Glutamatergic neuron (in vitro differentiated cells): ENCODE measurements around the gene BMS1. TPM values are rescaled to one million over a fixed set of nuclear protein-coding genes. Genes with fewer than 3 reads are reported as not detected.

Source experiments
- DNase-seq: peaks from one replicate; pipeline ENCODE4 v3.0.0; 2022
- H3K27ac Mint-ChIP-seq: one replicate; pipeline ENCODE4 v1.8.0; 2020; ENCODE audit warnings: mild to moderate bottlenecking, mixed read lengths, inconsistent platforms; ENCODE audit not compliant: unreplicated experiment
- H3K27me3 Mint-ChIP-seq: one replicate; pipeline ENCODE4 v1.8.0; 2020; ENCODE audit warnings: mild to moderate bottlenecking, moderate library complexity, mixed read lengths, inconsistent platforms; ENCODE audit not compliant: unreplicated experiment
- H3K36me3 Mint-ChIP-seq: one replicate; pipeline ENCODE4 v1.8.0; 2020; ENCODE audit warnings: mild to moderate bottlenecking, mixed read lengths, inconsistent platforms; ENCODE audit not compliant: unreplicated experiment
- H3K4me1 Mint-ChIP-seq: one replicate; pipeline ENCODE4 v1.8.0; 2020; ENCODE audit warnings: mild to moderate bottlenecking, low read depth, mixed read lengths, inconsistent platforms; ENCODE audit not compliant: unreplicated experiment
- H3K4me3 Mint-ChIP-seq: one replicate; pipeline ENCODE4 v1.8.0; 2020; ENCODE audit warnings: mild to moderate bottlenecking, mixed read lengths, inconsistent platforms; ENCODE audit not compliant: unreplicated experiment
- H3K9me3 Mint-ChIP-seq: one replicate; pipeline ENCODE4 v1.8.0; 2020; ENCODE audit warnings: mild to moderate bottlenecking, moderate library complexity, mixed read lengths, inconsistent platforms; ENCODE audit not compliant: unreplicated experiment
- total RNA-seq: library from RNA; stranded (reverse); fragmentation: NEBNext Ultra II Directional; extraction: Animal tissue kit (Norgen Biotek cat#: 25700); gene quantifications from one replicate; pipeline ENCODE4 v1.2.1, GENCODE V29; 2021; ENCODE audit not compliant: unreplicated experiment
- TF ChIP-seq, protein P1 (sequence below): fragments of 200-600 bp; sonication (generic); IDR thresholded peaks from one replicate; pipeline ENCODE4 v1.5.0; 2021; ENCODE audit not compliant: partially characterized antibody, unreplicated experiment

Gene BMS1
- total RNA-seq, 1 donor from 2014 or later = 17.3 TPM

GRCh38 chr10:42879380-42880254, 97.0 kb downstream of the BMS1 start:
- Mint-ChIP-seq H3K27me3 (peaks cover 7% of the 10 kb centered on the region), H3K9me3 (peaks cover 6% of the 10 kb centered on the region), H3K36me3 (peaks cover 13% of the 10 kb centered on the region), H3K27ac (no peak overlapping the region), H3K4me1 (no peaks in the 10 kb centered on the region), H3K4me3 (no peak overlapping the region)
- DNase-seq = no peak
- TF ChIP-seq, protein P1, sequence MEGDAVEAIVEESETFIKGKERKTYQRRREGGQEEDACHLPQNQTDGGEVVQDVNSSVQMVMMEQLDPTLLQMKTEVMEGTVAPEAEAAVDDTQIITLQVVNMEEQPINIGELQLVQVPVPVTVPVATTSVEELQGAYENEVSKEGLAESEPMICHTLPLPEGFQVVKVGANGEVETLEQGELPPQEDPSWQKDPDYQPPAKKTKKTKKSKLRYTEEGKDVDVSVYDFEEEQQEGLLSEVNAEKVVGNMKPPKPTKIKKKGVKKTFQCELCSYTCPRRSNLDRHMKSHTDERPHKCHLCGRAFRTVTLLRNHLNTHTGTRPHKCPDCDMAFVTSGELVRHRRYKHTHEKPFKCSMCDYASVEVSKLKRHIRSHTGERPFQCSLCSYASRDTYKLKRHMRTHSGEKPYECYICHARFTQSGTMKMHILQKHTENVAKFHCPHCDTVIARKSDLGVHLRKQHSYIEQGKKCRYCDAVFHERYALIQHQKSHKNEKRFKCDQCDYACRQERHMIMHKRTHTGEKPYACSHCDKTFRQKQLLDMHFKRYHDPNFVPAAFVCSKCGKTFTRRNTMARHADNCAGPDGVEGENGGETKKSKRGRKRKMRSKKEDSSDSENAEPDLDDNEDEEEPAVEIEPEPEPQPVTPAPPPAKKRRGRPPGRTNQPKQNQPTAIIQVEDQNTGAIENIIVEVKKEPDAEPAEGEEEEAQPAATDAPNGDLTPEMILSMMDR = no peak

DNA sequence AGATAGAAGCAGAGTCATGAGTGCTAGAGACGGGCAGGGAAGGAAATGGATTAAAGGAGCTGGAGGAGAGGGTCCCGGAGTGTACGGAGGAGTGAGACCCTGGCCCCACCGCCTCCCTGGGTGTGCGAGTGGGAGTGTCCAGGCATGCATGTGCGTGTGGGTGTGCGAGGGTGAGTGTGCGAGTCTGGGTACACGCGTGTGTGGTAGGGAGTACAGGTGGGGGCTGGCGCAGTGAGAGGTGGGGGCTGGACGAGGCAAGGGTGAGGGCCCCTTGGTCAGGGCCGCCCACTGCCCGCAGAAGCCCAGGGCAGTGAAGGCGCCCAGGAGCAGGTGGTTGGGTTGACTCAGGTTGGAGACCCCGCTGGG, 97.6 kb downstream of the BMS1 start:
- Mint-ChIP-seq H3K27me3 (peaks cover 7% of the 10 kb centered on the region), H3K27ac (no peak overlapping the region), H3K4me1 (no peaks in the 10 kb centered on the region), H3K4me3 (no peak overlapping the region), H3K36me3 (peaks cover 13% of the 10 kb centered on the region), H3K9me3 (peaks cover 6% of the 10 kb centered on the region)
- TF ChIP-seq, protein P1 = no peak
- no peak for DNase-seq

- Mint-ChIP-seq H3K27me3 (peaks cover 10% of the 10 kb centered on the region), H3K9me3 (peaks cover 8% of the 10 kb centered on the region), H3K36me3 (peaks cover 13% of the 10 kb centered on the region), H3K27ac (no peak overlapping the region), H3K4me3 (no peak overlapping the region), H3K4me1 (no peaks in the 10 kb centered on the region)
- no peak for DNase-seq
- TF ChIP-seq, protein P1 = no peak
These were observed 100.0 kb downstream of the BMS1 start for GRCh38 chr10:42882597-42882996.

Other genes starting within 250 kb of the BMS1 start
- gene ZNF33B, start 144.2 kb upstream of the BMS1 start, total RNA-seq = 37.5 TPM